T-helper 17 cell (primary cell): Measurements from ENCODE around the gene SOX9. TPM values are rescaled to one million over a fixed set of nuclear protein-coding genes. Genes with fewer than 3 reads are reported as not detected.
"Not testable (repeated sequence)": the region's sequence is repeated elsewhere in the genome, so short reads cannot be mapped to it uniquely, and the experiment has no call there.

Experiments used
- ATAC-seq: fragments of 150-1000 bp; cut with Tn5 transposase; 2 replicates; pipeline ENCODE4 v1.10.0; 2021; ENCODE audit warnings: mild to moderate bottlenecking, moderate library complexity
- DNase-seq, 3 donors: peaks; one replicate each; pipeline versions ENCODE4 v3.0.0 to v3.0.0-alpha.2; 2020 to 2021
- H3K9me3 ChIP-seq: one replicate; pipeline ENCODE4 v1.7.0; 2013; ENCODE audit warnings: low read length, mild to moderate bottlenecking; ENCODE audit not compliant: control insufficient read depth, poor library complexity, severe bottlenecking
- H3K27ac Mint-ChIP-seq: one replicate; pipeline ENCODE4 v1.8.0; 2022; ENCODE audit warnings: mild to moderate bottlenecking, moderate library complexity, mixed read lengths
- H3K27me3 Mint-ChIP-seq: one replicate; pipeline ENCODE4 v1.8.0; 2022; ENCODE audit warnings: mixed read lengths
- H3K36me3 Mint-ChIP-seq: one replicate; pipeline ENCODE4 v1.8.0; 2022; ENCODE audit warnings: low read depth, mixed read lengths
- H3K4me1 Mint-ChIP-seq: one replicate; pipeline ENCODE4 v1.8.0; 2022; ENCODE audit warnings: mild to moderate bottlenecking, mixed read lengths
- H3K4me3 Mint-ChIP-seq: one replicate; pipeline ENCODE4 v1.8.0; 2022; ENCODE audit warnings: mild to moderate bottlenecking, moderate library complexity, mixed read lengths
- total RNA-seq, 4 donors: library from RNA in 2 of 4; stranded (reverse) in 2 of 4; gene quantifications; one replicate each; pipeline ENCODE4 v1.2.3 and lab custom pipeline; 2022 to 2026

SOX9 gene
- total RNA-seq, 2 donors from 2014 or later: not detected

- no peak overlapping the region for H3K4me3 Mint-ChIP-seq
- DNase-seq: no peak
Measured at GRCh38 chr17:72125226-72125651, 4.4 kb downstream of the SOX9 start.

GRCh38 chr17:72125742-72126141 is 4.9 kb downstream of the SOX9 start:
- DNase-seq (no peak), ATAC-seq (no peak)
- Mint-ChIP-seq H3K4me1 (peaks cover 6% of the 10 kb centered on the region), H3K27me3 (peaks cover 25% of the 10 kb centered on the region), H3K4me3 (no peak overlapping the region), H3K36me3 (peaks cover 8% of the 10 kb centered on the region), H3K27ac (no peak overlapping the region)
- no peaks in the 10 kb centered on the region for H3K9me3 ChIP-seq

More at GRCh38 chr17:72125226-72125651, 4.4 kb downstream of the SOX9 start:
- H3K9me3 ChIP-seq: no peaks in the 10 kb centered on the region
- Mint-ChIP-seq H3K36me3 (peaks cover 8% of the 10 kb centered on the region), H3K27ac (no peak overlapping the region), H3K27me3 (peaks cover 27% of the 10 kb centered on the region), H3K4me1 (peaks cover 6% of the 10 kb centered on the region)
- ATAC-seq: no peak

- H3K4me1 Mint-ChIP-seq: peaks cover 6% of the 10 kb centered on the region
Measured at GRCh38 chr17:72126575-72127486, 6.0 kb downstream of the SOX9 start.

GRCh38 chr17:72128039-72128438 is 7.2 kb downstream of the SOX9 start:
- Mint-ChIP-seq H3K27me3 (peaks cover 19% of the 10 kb centered on the region), H3K27ac (no peak overlapping the region), H3K36me3 (peaks cover 4% of the 10 kb centered on the region), H3K4me1 (peaks cover 4% of the 10 kb centered on the region), H3K4me3 (no peak overlapping the region)
- no peak for DNase-seq
- no peak for ATAC-seq
- no peaks in the 10 kb centered on the region for H3K9me3 ChIP-seq

More at GRCh38 chr17:72126575-72127486, 6.0 kb downstream of the SOX9 start:
- Mint-ChIP-seq H3K4me3 (no peak overlapping the region), H3K27me3 (peaks cover 25% of the 10 kb centered on the region), H3K36me3 (peaks cover 7% of the 10 kb centered on the region), H3K27ac (no peak overlapping the region)
- no peak for ATAC-seq
- no peak for DNase-seq
- no peaks in the 10 kb centered on the region for H3K9me3 ChIP-seq

- no peak for DNase-seq
- H3K4me1 Mint-ChIP-seq: no peaks in the 10 kb centered on the region
- no peak for ATAC-seq
Measured at GRCh38 chr17:72134608-72135394, 14.0 kb downstream of the SOX9 start.

GRCh38 chr17:72135546-72136325 is 14.9 kb downstream of the SOX9 start:
- Mint-ChIP-seq H3K27ac (no peak overlapping the region), H3K36me3 (no peaks in the 10 kb centered on the region), H3K4me3 (no peak overlapping the region), H3K27me3 (peaks cover 12% of the 10 kb centered on the region), H3K4me1 (no peaks in the 10 kb centered on the region)
- ATAC-seq (no peak), DNase-seq (no peak)
- H3K9me3 ChIP-seq: no peaks in the 10 kb centered on the region

More at GRCh38 chr17:72134608-72135394, 14.0 kb downstream of the SOX9 start:
- Mint-ChIP-seq H3K4me3 (no peak overlapping the region), H3K36me3 (no peaks in the 10 kb centered on the region), H3K27me3 (peaks cover 12% of the 10 kb centered on the region), H3K27ac (no peak overlapping the region)
- no peaks in the 10 kb centered on the region for H3K9me3 ChIP-seq

- Mint-ChIP-seq H3K27ac (no peak overlapping the region), H3K4me1 (no peaks in the 10 kb centered on the region), H3K36me3 (no peaks in the 10 kb centered on the region), H3K27me3 (peaks cover 12% of the 10 kb centered on the region), H3K4me3 (no peak overlapping the region)
- no peak for ATAC-seq
- no peak for DNase-seq
- no peaks in the 10 kb centered on the region for H3K9me3 ChIP-seq
Measured at GRCh38 chr17:72136692-72137091, 15.9 kb downstream of the SOX9 start.

- no peak for ATAC-seq
Measured at GRCh38 chr17:72137161-72137560, 16.3 kb downstream of the SOX9 start.

GRCh38 chr17:72139212-72139611 is 18.4 kb downstream of the SOX9 start:
- H3K4me3 Mint-ChIP-seq: no peak overlapping the region
- no peak for ATAC-seq
- no peak overlapping the region for H3K27ac Mint-ChIP-seq
- no peak for DNase-seq
- no peaks in the 10 kb centered on the region for H3K36me3 Mint-ChIP-seq
- no peaks in the 10 kb centered on the region for H3K9me3 ChIP-seq
- H3K27me3 Mint-ChIP-seq: peaks cover 12% of the 10 kb centered on the region
- H3K4me1 Mint-ChIP-seq: no peaks in the 10 kb centered on the region

More at GRCh38 chr17:72137161-72137560, 16.3 kb downstream of the SOX9 start:
- Mint-ChIP-seq H3K27me3 (peaks cover 12% of the 10 kb centered on the region), H3K36me3 (no peaks in the 10 kb centered on the region), H3K4me1 (no peaks in the 10 kb centered on the region), H3K4me3 (no peak overlapping the region), H3K27ac (no peak overlapping the region)
- no peak for DNase-seq
- H3K9me3 ChIP-seq: no peaks in the 10 kb centered on the region

GRCh38 chr17:72141336-72141735 is 20.5 kb downstream of the SOX9 start:
- DNase-seq (no peak), ATAC-seq (no peak)
- Mint-ChIP-seq H3K27me3 (peaks cover 7% of the 10 kb centered on the region), H3K27ac (no peak overlapping the region), H3K4me1 (no peaks in the 10 kb centered on the region), H3K4me3 (no peak overlapping the region), H3K36me3 (no peaks in the 10 kb centered on the region)
- H3K9me3 ChIP-seq: no peaks in the 10 kb centered on the region

GRCh38 chr17:72142097-72142496 is 21.3 kb downstream of the SOX9 start:
- H3K4me3 Mint-ChIP-seq, H3K4me1 Mint-ChIP-seq, H3K9me3 ChIP-seq, H3K27me3 Mint-ChIP-seq, H3K36me3 Mint-ChIP-seq, ATAC-seq, H3K27ac Mint-ChIP-seq, DNase-seq: not testable (repeated sequence)

- Mint-ChIP-seq H3K4me3 (no peak overlapping the region), H3K27ac (no peak overlapping the region), H3K4me1 (no peaks in the 10 kb centered on the region), H3K27me3 (peaks cover 7% of the 10 kb centered on the region), H3K36me3 (no peaks in the 10 kb centered on the region)
- no peaks in the 10 kb centered on the region for H3K9me3 ChIP-seq
- no peak for ATAC-seq
- no peak for DNase-seq
Measured at GRCh38 chr17:72142614-72143013, 21.8 kb downstream of the SOX9 start.

- no peaks in the 10 kb centered on the region for H3K36me3 Mint-ChIP-seq
- peaks cover 7% of the 10 kb centered on the region for H3K27me3 Mint-ChIP-seq
- no peaks in the 10 kb centered on the region for H3K4me1 Mint-ChIP-seq
- no peak overlapping the region for H3K27ac Mint-ChIP-seq
- ATAC-seq (no peak), DNase-seq (no peak)
- H3K9me3 ChIP-seq: no peaks in the 10 kb centered on the region
- H3K4me3 Mint-ChIP-seq: no peak overlapping the region
Measured at GRCh38 chr17:72143245-72143644, 22.4 kb downstream of the SOX9 start.
